ENCODE results near the gene SENP7.

The SENP7 gene

GRCh38 chr3:101500208-101500607 lies 12.8 kb downstream of the SENP7 start:
- Histone ChIP-seq H4K8ac (ENCODE audit: low read depth, low read length) (no peak overlapping the region), H3K4ac (ENCODE audit: low read depth, low read length) (no peak overlapping the region), H2BK120ac (ENCODE audit: low read depth, low read length) (no peak overlapping the region), H3K79me1 (ENCODE audit: low read length) (peaks cover 2% of the 10 kb centered on the region), H3K18ac (ENCODE audit: low read length) (no peak overlapping the region), H3K9ac (ENCODE audit: low read length) (no peak overlapping the region), H4K5ac (ENCODE audit: low read length) (no peak overlapping the region), H3K27me3 (ENCODE audit: insufficient read depth, low read length, poor library complexity) (no peaks in the 10 kb centered on the region), H3K4me2 (ENCODE audit: low read length) (no peak overlapping the region), H2BK5ac (ENCODE audit: low read length) (no peak overlapping the region), H2BK15ac (replicated peaks; ENCODE audit: low read depth) (no peak overlapping the region), H3K79me2 (ENCODE audit: control insufficient read depth, insufficient read depth, low read length) (no peaks in the 10 kb centered on the region), H2AK5ac (ENCODE audit: low read length) (no peak overlapping the region), H3K56ac (ENCODE audit: low read length) (no peak overlapping the region), H3K27ac (ENCODE audit: low read depth, low read length) (no peak overlapping the region), H3K23ac (ENCODE audit: low read length) (no peak overlapping the region), H3K4me3 (ENCODE audit: low read length) (no peak overlapping the region), H3K4me1 (ENCODE audit: control insufficient read depth, low read depth, low read length) (no peaks in the 10 kb centered on the region), H3K36me3 (ENCODE audit: control insufficient read depth, insufficient read depth, low read length) (no peaks in the 10 kb centered on the region)
- no CpG with 5 or more reads among the region's 1 CpG for WGBS (ENCODE audit: extremely low coverage, insufficient coverage, low lambda C conversion rate)
- DNase-seq, result no peak

DNA sequence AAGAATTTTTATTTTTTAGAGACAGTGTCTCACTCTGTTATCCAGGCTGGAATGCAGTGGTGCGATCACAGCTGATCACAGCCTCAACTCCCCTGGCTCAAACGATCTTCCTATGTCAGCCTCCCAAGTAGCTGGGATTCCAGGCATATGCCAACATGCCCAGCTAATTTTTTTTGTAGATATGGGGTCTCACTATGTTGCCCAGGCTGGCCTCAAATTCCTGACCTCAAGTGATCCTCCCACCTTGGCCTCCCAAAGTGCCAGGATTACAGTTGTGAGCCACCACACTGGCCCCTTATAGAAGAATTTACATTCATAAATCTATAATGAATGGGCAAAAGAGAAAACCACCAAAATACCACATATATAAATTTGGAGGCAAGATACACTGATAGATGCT lies 15.2 kb downstream of the SENP7 start:
- Histone ChIP-seq H4K5ac (ENCODE audit: low read length) (no peak overlapping the region), H2BK5ac (ENCODE audit: low read length) (no peak overlapping the region), H3K23ac (ENCODE audit: low read length) (no peak overlapping the region), H3K56ac (ENCODE audit: low read length) (no peak overlapping the region), H3K9ac (ENCODE audit: low read length) (no peak overlapping the region), H3K36me3 (ENCODE audit: control insufficient read depth, insufficient read depth, low read length) (no peaks in the 10 kb centered on the region), H3K79me1 (ENCODE audit: low read length) (no peaks in the 10 kb centered on the region), H2BK15ac (replicated peaks; ENCODE audit: low read depth) (no peak overlapping the region), H3K4me3 (ENCODE audit: low read length) (no peak overlapping the region), H3K27ac (ENCODE audit: low read depth, low read length) (no peak overlapping the region), H3K27me3 (ENCODE audit: insufficient read depth, low read length, poor library complexity) (no peaks in the 10 kb centered on the region), H3K4ac (ENCODE audit: low read depth, low read length) (no peak overlapping the region), H2BK120ac (ENCODE audit: low read depth, low read length) (no peak overlapping the region), H3K4me1 (ENCODE audit: control insufficient read depth, low read depth, low read length) (no peaks in the 10 kb centered on the region), H3K79me2 (ENCODE audit: control insufficient read depth, insufficient read depth, low read length) (no peaks in the 10 kb centered on the region), H3K18ac (ENCODE audit: low read length) (no peak overlapping the region), H3K4me2 (ENCODE audit: low read length) (no peak overlapping the region), H4K8ac (ENCODE audit: low read depth, low read length) (no peak overlapping the region), H2AK5ac (ENCODE audit: low read length) (no peak overlapping the region)
- WGBS (ENCODE audit: extremely low coverage, insufficient coverage, low lambda C conversion rate), result no CpG with 5 or more reads among the region's 2 CpGs
- DNase-seq, result no peak

- peak; percentile 44 for DNase-seq
- Histone ChIP-seq H3K56ac (ENCODE audit: low read length) (no peak overlapping the region), H3K27ac (ENCODE audit: low read depth, low read length) (no peak overlapping the region), H3K4ac (ENCODE audit: low read depth, low read length) (no peak overlapping the region), H2BK120ac (ENCODE audit: low read depth, low read length) (no peak overlapping the region), H3K4me3 (ENCODE audit: low read length) (no peak overlapping the region), H4K5ac (ENCODE audit: low read length) (no peak overlapping the region), H2BK15ac (replicated peaks; ENCODE audit: low read depth) (no peak overlapping the region), H4K8ac (ENCODE audit: low read depth, low read length) (no peak overlapping the region), H2BK5ac (ENCODE audit: low read length) (no peak overlapping the region), H3K36me3 (ENCODE audit: control insufficient read depth, insufficient read depth, low read length) (no peaks in the 10 kb centered on the region), H3K79me1 (ENCODE audit: low read length) (no peaks in the 10 kb centered on the region), H3K18ac (ENCODE audit: low read length) (no peak overlapping the region), H3K4me2 (ENCODE audit: low read length) (no peak overlapping the region), H3K27me3 (ENCODE audit: insufficient read depth, low read length, poor library complexity) (no peaks in the 10 kb centered on the region), H3K23ac (ENCODE audit: low read length) (no peak overlapping the region), H2AK5ac (ENCODE audit: low read length) (no peak overlapping the region), H3K79me2 (ENCODE audit: control insufficient read depth, insufficient read depth, low read length) (no peaks in the 10 kb centered on the region), H3K9ac (ENCODE audit: low read length) (no peak overlapping the region), H3K4me1 (ENCODE audit: control insufficient read depth, low read depth, low read length) (no peaks in the 10 kb centered on the region)
- no CpG with 5 or more reads among the region's 4 CpGs for WGBS (ENCODE audit: extremely low coverage, insufficient coverage, low lambda C conversion rate)
Observed at GRCh38 chr3:101495552-101495951, 17.5 kb downstream of the SENP7 start.

GRCh38 chr3:101484805-101485620 lies 28.0 kb downstream of the SENP7 start:
- peak; percentile 60 for DNase-seq
- WGBS (ENCODE audit: extremely low coverage, insufficient coverage, low lambda C conversion rate), result no CpG with 5 or more reads among the region's 8 CpGs
- H3K27ac ChIP-seq (ENCODE audit: low read depth, low read length), result no peak overlapping the region

GRCh38 chr3:101478980-101479379 lies 34.0 kb downstream of the SENP7 start:
- Histone ChIP-seq H3K18ac (ENCODE audit: low read length) (no peak overlapping the region), H4K5ac (ENCODE audit: low read length) (no peak overlapping the region), H3K56ac (ENCODE audit: low read length) (no peak overlapping the region), H3K36me3 (ENCODE audit: control insufficient read depth, insufficient read depth, low read length) (no peaks in the 10 kb centered on the region), H3K27ac (ENCODE audit: low read depth, low read length) (no peak overlapping the region), H3K4me2 (ENCODE audit: low read length) (no peak overlapping the region), H3K27me3 (ENCODE audit: insufficient read depth, low read length, poor library complexity) (no peaks in the 10 kb centered on the region), H2AK5ac (ENCODE audit: low read length) (no peak overlapping the region), H3K4me3 (ENCODE audit: low read length) (no peak overlapping the region), H4K8ac (ENCODE audit: low read depth, low read length) (no peak overlapping the region), H2BK5ac (ENCODE audit: low read length) (no peak overlapping the region), H3K79me2 (ENCODE audit: control insufficient read depth, insufficient read depth, low read length) (no peaks in the 10 kb centered on the region), H3K23ac (ENCODE audit: low read length) (no peak overlapping the region), H2BK120ac (ENCODE audit: low read depth, low read length) (no peak overlapping the region), H3K4me1 (ENCODE audit: control insufficient read depth, low read depth, low read length) (no peaks in the 10 kb centered on the region), H3K79me1 (ENCODE audit: low read length) (peaks cover 2% of the 10 kb centered on the region), H3K4ac (ENCODE audit: low read depth, low read length) (no peak overlapping the region), H3K9ac (ENCODE audit: low read length) (no peak overlapping the region), H2BK15ac (replicated peaks; ENCODE audit: low read depth) (no peak overlapping the region)
- no CpG with 5 or more reads among the region's 3 CpGs for WGBS (ENCODE audit: extremely low coverage, insufficient coverage, low lambda C conversion rate)
- no peak for DNase-seq

More at GRCh38 chr3:101484805-101485620, 28.0 kb downstream of the SENP7 start:
- no peak overlapping the region for H3K56ac ChIP-seq (ENCODE audit: low read length)
- peaks cover 2% of the 10 kb centered on the region for H3K79me1 ChIP-seq (ENCODE audit: low read length)
- no peaks in the 10 kb centered on the region for H3K27me3 ChIP-seq (ENCODE audit: insufficient read depth, low read length, poor library complexity)
- H3K79me2 ChIP-seq (ENCODE audit: control insufficient read depth, insufficient read depth, low read length), result no peaks in the 10 kb centered on the region
- peak overlapping the region; percentile 29 for H2BK120ac ChIP-seq (ENCODE audit: low read depth, low read length)
- H2BK15ac ChIP-seq (replicated peaks; ENCODE audit: low read depth), result no peak overlapping the region
- H4K8ac ChIP-seq (ENCODE audit: low read depth, low read length), result no peak overlapping the region
- no peak overlapping the region for H2AK5ac ChIP-seq (ENCODE audit: low read length)
- H3K36me3 ChIP-seq (ENCODE audit: control insufficient read depth, insufficient read depth, low read length), result no peaks in the 10 kb centered on the region
- H3K4me2 ChIP-seq (ENCODE audit: low read length), result no peak overlapping the region
- H3K4me1 ChIP-seq (ENCODE audit: control insufficient read depth, low read depth, low read length), result no peaks in the 10 kb centered on the region
- H3K4me3 ChIP-seq (ENCODE audit: low read length), result no peak overlapping the region
- H4K5ac ChIP-seq (ENCODE audit: low read length), result no peak overlapping the region
- no peak overlapping the region for H3K9ac ChIP-seq (ENCODE audit: low read length)
- H3K18ac ChIP-seq (ENCODE audit: low read length), result peak overlapping the region; percentile 68
- peak overlapping the region; percentile 78 for H3K4ac ChIP-seq (ENCODE audit: low read depth, low read length)
- no peak overlapping the region for H2BK5ac ChIP-seq (ENCODE audit: low read length)
- H3K23ac ChIP-seq (ENCODE audit: low read length), result no peak overlapping the region
